PC-9 (cell line): ENCODE results near the gene DENND4A. TPM values are rescaled to one million over a fixed set of nuclear protein-coding genes. Genes with fewer than 3 reads are reported as not detected.
A peak's percentile ranks its signal among the peaks of the same experiment; 100 is the strongest.

Experiments
- BruUV-seq: library from RNA; stranded (reverse); fragments of 400-500 nt; replicated peaks from 2 replicates; lab custom pipeline; 2021; lab: Mats Ljungman, UMichigan
- CTCF ChIA-PET: fragments of 300-600 bp; sonication (Branson Sonifier 250); formaldehyde crosslinking; loops from one replicate; lab custom pipeline; 2022; ENCODE audit warnings: antibody characterized with exemption; lab: Charles Lee
- POLR2A ChIA-PET: fragments of 300-600 bp; sonication (Branson Sonifier 250); formaldehyde crosslinking; loops from one replicate; lab custom pipeline; 2022; ENCODE audit warnings: antibody characterized with exemption; ENCODE audit not compliant: unreplicated experiment; lab: Charles Lee
- DNase-seq, 2 experiments: peaks; one replicate each; pipeline versions ENCODE4 v3.0.0 to v3.0.0-alpha.2; 2015 to 2022; ENCODE audit warnings: mixed read lengths in 1 of 2
- H2AFZ ChIP-seq: fragments of 200-600 bp; sonication (generic); 2 replicates; pipeline ENCODE4 v1.8.1; 2017; ENCODE audit warnings: antibody characterized with exemption
- H3F3A ChIP-seq: fragments of 200-600 bp; sonication (generic); 2 replicates; pipeline ENCODE4 v1.8.1; 2017; ENCODE audit warnings: antibody characterized with exemption, mild to moderate bottlenecking, low read depth; ENCODE audit not compliant: insufficient read depth
- H3K27ac ChIP-seq: fragments of 200-600 bp; sonication (generic); 2 replicates; pipeline ENCODE4 v1.6.1; 2016; ENCODE audit warnings: mixed run types
- H3K27me3 ChIP-seq: fragments of 200-600 bp; sonication (generic); 2 replicates; pipeline ENCODE4 v1.6.1; 2016; ENCODE audit warnings: low read depth, mixed run types; ENCODE audit not compliant: insufficient read depth
- H3K36me3 ChIP-seq: fragments of 200-600 bp; sonication (generic); 2 replicates; pipeline ENCODE4 v1.6.1; 2016; ENCODE audit warnings: low read depth, mixed run types
- H3K4me1 ChIP-seq: fragments of 200-600 bp; sonication (generic); replicated peaks from 2 replicates; pipeline ENCODE4 v1.6.1; 2016; ENCODE audit warnings: mixed run types; ENCODE audit not compliant: insufficient read depth
- H3K4me2 ChIP-seq: fragments of 200-600 bp; sonication (generic); 2 replicates; pipeline ENCODE4 v1.6.1; 2017; ENCODE audit warnings: mixed run types
- H3K4me3 ChIP-seq: fragments of 200-600 bp; sonication (generic); 2 replicates; pipeline ENCODE4 v1.6.1; 2016; ENCODE audit warnings: mixed run types
- H3K79me2 ChIP-seq: fragments of 200-600 bp; sonication (generic); 2 replicates; pipeline ENCODE4 v1.6.1; 2017; ENCODE audit warnings: low read depth, mixed run types
- H3K9me2 ChIP-seq: fragments of 200-600 bp; sonication (generic); 2 replicates; pipeline ENCODE4 v1.8.1; 2017; ENCODE audit warnings: mild to moderate bottlenecking; ENCODE audit not compliant: insufficient read depth
- H3K9me3 ChIP-seq: fragments of 200-600 bp; sonication (generic); 2 replicates; pipeline ENCODE4 v1.8.1; 2016; ENCODE audit warnings: low read depth; ENCODE audit not compliant: insufficient read depth
- H4K20me1 ChIP-seq: fragments of 200-600 bp; sonication (generic); 2 replicates; pipeline ENCODE4 v1.8.1; 2017; ENCODE audit not compliant: insufficient read depth
- EZH2 ChIP-seq: fragments of 200-600 bp; sonication (generic); IDR thresholded peaks from 2 replicates; pipeline ENCODE4 v1.8.0; 2017; ENCODE audit warnings: antibody characterized with exemption, low read depth
- intact Hi-C: fragments of 100-400 bp; cut with micrococcal nuclease; formaldehyde crosslinking; loops from one replicate; pipeline ENCODE4 v1.10.0; 2022; ENCODE audit not compliant: unreplicated experiment
- total RNA-seq: library from RNA; stranded (reverse); gene quantifications from 2 replicates; pipeline ENCODE4 v1.2.3, GENCODE V29; 2021
- TF ChIP-seq, protein P1 (sequence below): fragments of 200-600 bp; sonication (generic); conservative IDR thresholded peaks from 2 replicates; pipeline ENCODE4 v1.6.1; 2017; ENCODE audit warnings: mixed run types, antibody characterized with exemption, mild to moderate bottlenecking, moderate library complexity

Gene DENND4A
- total RNA-seq, 1 experiment from 2014 or later: 16.3 TPM

DNA sequence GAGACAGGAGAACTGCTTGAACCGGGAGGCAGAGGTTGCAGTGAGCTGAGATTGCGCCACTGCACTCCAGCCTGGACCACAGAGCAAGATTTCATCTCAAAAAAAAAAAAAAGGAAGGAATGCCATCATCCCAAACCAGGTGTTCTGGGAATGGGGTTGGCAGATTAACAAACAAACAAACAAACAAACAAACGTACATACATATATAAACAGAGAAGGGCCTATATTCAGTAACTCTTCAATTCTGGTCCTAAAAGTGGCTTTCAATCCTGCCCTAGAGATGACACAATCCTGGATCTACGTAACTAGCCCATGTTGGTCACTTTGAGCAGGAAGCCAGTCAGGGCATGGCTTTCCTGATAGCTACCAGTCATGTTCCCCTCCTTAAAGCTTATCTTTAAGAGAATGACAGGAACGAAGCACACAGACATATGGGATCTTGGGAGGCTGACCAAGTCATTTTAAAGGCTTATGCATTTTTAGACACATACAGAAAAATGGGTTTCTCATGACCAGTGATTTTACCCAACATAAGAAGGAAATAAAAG is 47.3 kb upstream of the DENND4A start:
- no peak overlapping the region for H3K27ac ChIP-seq
- H3K4me3 ChIP-seq: no peak overlapping the region
- H4K20me1 ChIP-seq: no peaks in the 10 kb centered on the region
- TF ChIP-seq, protein P1, sequence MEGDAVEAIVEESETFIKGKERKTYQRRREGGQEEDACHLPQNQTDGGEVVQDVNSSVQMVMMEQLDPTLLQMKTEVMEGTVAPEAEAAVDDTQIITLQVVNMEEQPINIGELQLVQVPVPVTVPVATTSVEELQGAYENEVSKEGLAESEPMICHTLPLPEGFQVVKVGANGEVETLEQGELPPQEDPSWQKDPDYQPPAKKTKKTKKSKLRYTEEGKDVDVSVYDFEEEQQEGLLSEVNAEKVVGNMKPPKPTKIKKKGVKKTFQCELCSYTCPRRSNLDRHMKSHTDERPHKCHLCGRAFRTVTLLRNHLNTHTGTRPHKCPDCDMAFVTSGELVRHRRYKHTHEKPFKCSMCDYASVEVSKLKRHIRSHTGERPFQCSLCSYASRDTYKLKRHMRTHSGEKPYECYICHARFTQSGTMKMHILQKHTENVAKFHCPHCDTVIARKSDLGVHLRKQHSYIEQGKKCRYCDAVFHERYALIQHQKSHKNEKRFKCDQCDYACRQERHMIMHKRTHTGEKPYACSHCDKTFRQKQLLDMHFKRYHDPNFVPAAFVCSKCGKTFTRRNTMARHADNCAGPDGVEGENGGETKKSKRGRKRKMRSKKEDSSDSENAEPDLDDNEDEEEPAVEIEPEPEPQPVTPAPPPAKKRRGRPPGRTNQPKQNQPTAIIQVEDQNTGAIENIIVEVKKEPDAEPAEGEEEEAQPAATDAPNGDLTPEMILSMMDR: no peak
- no peak for TF ChIP-seq EZH2
- H3K27me3 ChIP-seq: no peaks in the 10 kb centered on the region
- H2AFZ ChIP-seq: no peak overlapping the region
- no peaks in the 10 kb centered on the region for H3K9me2 ChIP-seq
- no peaks in the 10 kb centered on the region for H3K9me3 ChIP-seq
- H3K36me3 ChIP-seq: no peaks in the 10 kb centered on the region
- ChIA-PET POLR2A (interaction anchor here (0.6 kb wide), 1 partner anchor 550 kb away, joined by 6 read pairs; no protein-coding TSS in a partner anchor), CTCF (no interaction called here)
- no peak overlapping the region for H3K4me2 ChIP-seq
- intact Hi-C loops: loop anchor here (10.0 kb wide), 1 partner anchor 435 kb away; no protein-coding TSS in a partner anchor
- H3K4me1 ChIP-seq: peaks cover under 1% of the 10 kb centered on the region; the same call in 1 of the 2 replicates
- no peak for DNase-seq
- peaks cover under 1% of the 10 kb centered on the region; the same call in 1 of the 2 replicates for H3F3A ChIP-seq
- BruUV-seq: no TSS peak
- no peaks in the 10 kb centered on the region for H3K79me2 ChIP-seq

DNA sequence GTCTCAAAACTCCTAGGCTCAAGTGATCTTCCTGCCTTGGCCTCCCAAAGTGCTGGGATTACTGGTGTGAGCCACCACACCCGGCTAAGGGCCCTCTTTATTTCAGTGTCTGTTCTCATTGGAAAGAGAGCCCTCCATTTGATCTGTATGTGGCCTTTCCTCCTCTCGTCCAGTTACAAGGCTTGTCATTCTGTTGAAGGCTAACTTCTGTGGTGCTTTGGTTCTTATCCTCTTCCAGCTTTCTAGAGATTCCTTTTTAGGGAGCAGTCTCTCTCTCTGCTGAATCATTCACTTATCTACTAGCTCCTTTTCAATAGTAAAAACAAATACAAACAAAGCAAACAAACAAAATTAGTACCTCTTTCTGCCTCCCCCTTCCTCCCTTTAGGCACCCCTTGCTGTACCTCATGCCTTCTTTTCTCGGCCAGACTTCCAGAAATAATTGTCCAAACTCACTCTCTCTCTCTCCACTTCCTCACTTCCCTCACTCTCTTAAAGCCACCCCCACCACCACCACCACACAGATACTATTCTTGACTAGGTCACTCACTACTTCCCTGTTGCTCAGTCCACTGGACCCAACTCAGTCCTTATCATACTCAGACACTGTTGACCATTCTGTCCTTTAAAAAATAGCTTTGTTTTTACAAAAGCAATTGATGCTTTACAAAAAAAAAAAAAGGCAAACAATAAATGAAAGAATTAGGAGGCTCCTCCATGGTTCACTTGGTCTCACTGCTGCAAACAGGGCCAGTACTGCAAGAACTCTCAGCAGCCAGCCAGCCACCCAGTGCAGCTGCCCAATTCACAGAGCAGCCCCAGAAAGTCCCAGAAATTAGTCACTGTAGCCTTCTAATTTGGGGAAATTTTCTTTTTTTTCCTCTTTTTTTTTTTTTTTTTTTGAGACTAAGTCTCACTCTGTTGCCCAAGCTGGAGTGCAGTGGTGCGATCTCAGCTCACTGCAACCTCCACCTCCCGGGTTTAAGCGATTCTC is 45.5 kb upstream of the DENND4A start:
- Histone ChIP-seq H3F3A (peaks cover 17% of the 10 kb centered on the region), H3K4me1 (peaks cover 16% of the 10 kb centered on the region), H3K9me2 (no peaks in the 10 kb centered on the region), H3K4me2 (no peak overlapping the region), H4K20me1 (no peaks in the 10 kb centered on the region), H2AFZ (no peak overlapping the region), H3K27me3 (no peaks in the 10 kb centered on the region), H3K9me3 (no peaks in the 10 kb centered on the region), H3K36me3 (no peaks in the 10 kb centered on the region), H3K4me3 (no peak overlapping the region), H3K79me2 (no peaks in the 10 kb centered on the region), H3K27ac (no peak overlapping the region)
- intact Hi-C loops: loop anchor here (10.0 kb wide), 1 partner anchor 433 kb away; no protein-coding TSS in a partner anchor
- DNase-seq: no peak
- TF ChIP-seq EZH2: no peak
- TF ChIP-seq, protein P1: no peak
- BruUV-seq: no TSS peak
- CTCF ChIA-PET: interaction anchor here (0.6 to 1.0 kb wide), 2 partner anchors 41 to 1146 kb away, joined by 4 to 8 read pairs; no protein-coding TSS in a partner anchor
- POLR2A ChIA-PET: no interaction called here

DNA sequence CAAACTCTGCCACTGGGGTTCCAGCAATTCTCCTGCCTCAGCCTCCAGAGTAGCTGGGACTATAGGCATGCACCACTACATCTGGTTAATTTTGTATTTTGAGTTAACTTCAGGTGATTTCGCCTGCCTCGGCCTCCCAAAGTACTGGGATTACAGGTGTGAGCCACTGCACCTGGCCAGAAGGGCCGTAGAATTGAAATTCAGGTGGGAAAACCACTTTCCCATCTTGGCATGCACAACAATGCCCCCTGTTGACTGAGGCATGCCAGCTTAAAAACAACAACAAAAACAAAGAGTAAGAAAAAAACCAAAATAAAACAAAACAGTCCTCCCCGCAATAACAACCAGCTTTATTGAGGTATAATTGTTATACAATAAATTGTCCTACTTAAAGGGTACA is 44.6 kb upstream of the DENND4A start:
- Histone ChIP-seq H3K27me3 (no peaks in the 10 kb centered on the region), H3K4me1 (peaks cover 18% of the 10 kb centered on the region), H3K9me2 (no peaks in the 10 kb centered on the region), H3K4me3 (no peak overlapping the region), H3K79me2 (no peaks in the 10 kb centered on the region), H3K36me3 (no peaks in the 10 kb centered on the region), H3K9me3 (no peaks in the 10 kb centered on the region), H3F3A (peaks cover 25% of the 10 kb centered on the region), H4K20me1 (no peaks in the 10 kb centered on the region), H3K27ac (no peak overlapping the region), H3K4me2 (no peak overlapping the region), H2AFZ (no peak overlapping the region)
- TF ChIP-seq EZH2: no peak
- TF ChIP-seq, protein P1: peak; percentile 27; the same call in 1 of the 2 replicates
- no TSS peak for BruUV-seq
- ChIA-PET CTCF (interaction anchor here (1.1 kb wide), 1 partner anchor 198 kb away, joined by 5 read pairs; no protein-coding TSS in a partner anchor), POLR2A (interaction anchor here (0.6 to 0.7 kb wide), 2 partner anchors 31 to 423 kb away, joined by 9 to 11 read pairs; no protein-coding TSS in a partner anchor)
- intact Hi-C loops: loop anchor here (10.0 kb wide), 1 partner anchor 432 kb away; no protein-coding TSS in a partner anchor
- no peak for DNase-seq
